Duodenal mucosa (tissue), 2 donors: ENCODE data around the gene FXYD6.

ENCODE experiments used
- H3K27ac ChIP-seq: one replicate; pipeline ENCODE4 v1.7.0; 2013; ENCODE audit warnings: low read depth, low read length
- H3K27me3 ChIP-seq, 2 donors: one replicate each; pipeline ENCODE4 v1.7.0; 2013; ENCODE audit warnings: low read length in 2 of 2, control low read depth in 1 of 2; ENCODE audit not compliant: insufficient read depth in 2 of 2, control insufficient read depth in 1 of 2
- H3K36me3 ChIP-seq, 2 donors: one replicate each; pipeline ENCODE4 v1.7.0; 2013; ENCODE audit warnings: low read length in 2 of 2, control low read depth in 1 of 2; ENCODE audit not compliant: insufficient read depth in 2 of 2, control insufficient read depth in 1 of 2
- H3K4me1 ChIP-seq, 2 donors: one replicate each; pipeline ENCODE4 v1.7.0; 2013; ENCODE audit warnings: low read length in 2 of 2, control low read depth in 1 of 2; ENCODE audit not compliant: insufficient read depth in 2 of 2, control insufficient read depth in 1 of 2
- H3K4me3 ChIP-seq, 2 donors: one replicate each; pipeline ENCODE4 v1.7.0; 2013; ENCODE audit warnings: low read length in 2 of 2, low read depth in 1 of 2
- H3K9ac ChIP-seq, 2 donors: one replicate each; pipeline ENCODE4 v1.7.0; 2013; ENCODE audit warnings: low read length in 2 of 2, low read depth in 1 of 2
- H3K9me3 ChIP-seq, 2 donors: one replicate each; pipeline ENCODE4 v1.7.0; 2013; ENCODE audit warnings: low read length in 2 of 2, control low read depth in 1 of 2; ENCODE audit not compliant: control insufficient read depth in 1 of 2

Gene FXYD6

GRCh38 chr11:117861151-117862018 lies 15.1 kb downstream of the FXYD6 start:
- Histone ChIP-seq H3K27ac (no peak overlapping the region), H3K4me3 (no peak overlapping the region), H3K4me1 (peaks cover 4 to 9% of the 10 kb centered on the region in 2 donors)

GRCh38 chr11:117860139-117860538 lies 16.3 kb downstream of the FXYD6 start:
- Histone ChIP-seq H3K27me3 (peaks cover 0 to 3% of the 10 kb centered on the region in 2 donors), H3K4me3 (no peak overlapping the region), H3K9ac (no peak overlapping the region), H3K9me3 (no peaks in the 10 kb centered on the region), H3K4me1 (peaks cover 4 to 9% of the 10 kb centered on the region in 2 donors), H3K36me3 (no peaks in the 10 kb centered on the region), H3K27ac (no peak overlapping the region)

More at GRCh38 chr11:117861151-117862018, 15.1 kb downstream of the FXYD6 start:
- no peaks in the 10 kb centered on the region for H3K36me3 ChIP-seq
- H3K9me3 ChIP-seq: no peaks in the 10 kb centered on the region
- peaks cover 0 to 3% of the 10 kb centered on the region in 2 donors for H3K27me3 ChIP-seq
- H3K9ac ChIP-seq: no peak overlapping the region

- Histone ChIP-seq H3K9me3 (no peaks in the 10 kb centered on the region), H3K27ac (no peak overlapping the region), H3K4me3 (no peak overlapping the region), H3K9ac (no peak overlapping the region), H3K27me3 (peaks cover 0 to 3% of the 10 kb centered on the region in 2 donors), H3K36me3 (no peaks in the 10 kb centered on the region), H3K4me1 (peaks cover 4 to 9% of the 10 kb centered on the region in 2 donors)
Observed at GRCh38 chr11:117859488-117860112, 16.9 kb downstream of the FXYD6 start.

GRCh38 chr11:117859061-117859460 lies 17.4 kb downstream of the FXYD6 start:
- no peak overlapping the region for H3K9ac ChIP-seq
- H3K4me3 ChIP-seq: no peak overlapping the region
- H3K4me1 ChIP-seq: peaks cover 4 to 9% of the 10 kb centered on the region in 2 donors
- H3K27ac ChIP-seq: no peak overlapping the region
- H3K36me3 ChIP-seq: no peaks in the 10 kb centered on the region
- H3K27me3 ChIP-seq: peaks cover 0 to 3% of the 10 kb centered on the region in 2 donors
- no peaks in the 10 kb centered on the region for H3K9me3 ChIP-seq

GRCh38 chr11:117857734-117858414 lies 18.6 kb downstream of the FXYD6 start:
- Histone ChIP-seq H3K27me3 (peaks cover 0 to 3% of the 10 kb centered on the region in 2 donors), H3K9me3 (no peaks in the 10 kb centered on the region), H3K27ac (no peak overlapping the region), H3K4me3 (no peak overlapping the region), H3K4me1 (peaks cover 4 to 9% of the 10 kb centered on the region in 2 donors), H3K9ac (no peak overlapping the region), H3K36me3 (no peaks in the 10 kb centered on the region)

- Histone ChIP-seq H3K4me3 (no peak overlapping the region), H3K27me3 (peaks cover 0 to 6% of the 10 kb centered on the region in 2 donors), H3K9ac (no peak overlapping the region), H3K27ac (no peak overlapping the region), H3K4me1 (no peaks in the 10 kb centered on the region), H3K36me3 (no peaks in the 10 kb centered on the region), H3K9me3 (no peaks in the 10 kb centered on the region)
Observed at GRCh38 chr11:117855912-117856651, 20.4 kb downstream of the FXYD6 start.

- Histone ChIP-seq H3K36me3 (no peaks in the 10 kb centered on the region), H3K27ac (no peak overlapping the region), H3K9me3 (no peaks in the 10 kb centered on the region), H3K4me1 (no peaks in the 10 kb centered on the region), H3K9ac (no peak overlapping the region), H3K27me3 (peaks cover 0 to 6% of the 10 kb centered on the region in 2 donors), H3K4me3 (no peak overlapping the region)
Observed at GRCh38 chr11:117855186-117855845, 21.1 kb downstream of the FXYD6 start.

- H3K27me3 ChIP-seq: peaks cover 0 to 6% of the 10 kb centered on the region in 2 donors
- H3K9ac ChIP-seq: no peak overlapping the region
- H3K9me3 ChIP-seq: no peaks in the 10 kb centered on the region
- no peak overlapping the region for H3K4me3 ChIP-seq
- no peaks in the 10 kb centered on the region for H3K36me3 ChIP-seq
- H3K27ac ChIP-seq: no peak overlapping the region
- no peaks in the 10 kb centered on the region for H3K4me1 ChIP-seq
Observed at GRCh38 chr11:117852309-117852708, 24.1 kb downstream of the FXYD6 start.

- Histone ChIP-seq H3K9ac (no peak overlapping the region), H3K4me3 (no peak overlapping the region), H3K9me3 (no peaks in the 10 kb centered on the region), H3K4me1 (no peaks in the 10 kb centered on the region), H3K27ac (no peak overlapping the region), H3K36me3 (no peaks in the 10 kb centered on the region), H3K27me3 (peaks cover 0 to 6% of the 10 kb centered on the region in 2 donors)
Observed at GRCh38 chr11:117851852-117852251, 24.6 kb downstream of the FXYD6 start.
